Body of pancreas (tissue), 4 donors: ENCODE results near the gene INTS11. TPM values are rescaled to one million over a fixed set of nuclear protein-coding genes. Genes with fewer than 3 reads are reported as not detected.

Experiments used
- ATAC-seq: fragments of 150-250 bp; one replicate; pipeline ENCODE4 v1.9.1; 2016
- DNase-seq, 4 donors: peaks; one replicate each; pipeline ENCODE4 v3.0.0-alpha.2; 2019
- H3K27ac ChIP-seq, 4 donors: fragments of 200-600 bp; sonication (generic); 1 replicate in 3 of 4; 2 replicates in 1 of 4; pipeline versions ENCODE4 v1.5.1 to v1.6.1; 2016 to 2019; ENCODE audit warnings: mild to moderate bottlenecking in 1 of 4, mixed read lengths in 1 of 4, moderate library complexity in 1 of 4
- H3K27me3 ChIP-seq, 2 donors: fragments of 200-600 bp; sonication (generic); one replicate each; pipeline ENCODE4 v1.6.0; 2016; ENCODE audit warnings: mild to moderate bottlenecking in 1 of 2
- H3K36me3 ChIP-seq, 2 donors: fragments of 200-600 bp; sonication (generic); replicated peaks in 1 of 2; 2 replicates each; pipeline ENCODE4 v1.5.1; 2016; ENCODE audit warnings: low read depth in 2 of 2; ENCODE audit not compliant: insufficient read depth in 1 of 2
- H3K4me1 ChIP-seq: fragments of 200-600 bp; sonication (generic); one replicate; pipeline ENCODE4 v1.6.0; 2016
- H3K4me3 ChIP-seq, 2 donors: fragments of 200-600 bp; sonication (generic); 1 replicate in 1 of 2; 2 replicates in 1 of 2; pipeline ENCODE4 v1.5.1; 2016 to 2019
- H3K9me3 ChIP-seq, 3 donors: fragments of 200-600 bp; sonication (generic); 1 replicate in 2 of 3; 2 replicates in 1 of 3; pipeline ENCODE4 v1.5.1; 2016
- POLR2A ChIP-seq, 3 donors: fragments of 450-650 bp; IDR thresholded peaks; one replicate each; pipeline ENCODE4 v1.6.1; 2016; ENCODE audit warnings: antibody characterized with exemption in 3 of 3, mild to moderate bottlenecking in 2 of 3
- WGBS, 2 donors: methylation state at CpG; one replicate each; pipeline ENCODE4 v1.1.5; 2017; 5-methylcytosine and 5-hydroxymethylcytosine counted together
- intact Hi-C: fragments of 100-400 bp; cut with DNase I; formaldehyde crosslinking; loops from one replicate; pipeline ENCODE4 v1.15.1; 2023
- total RNA-seq, 2 donors: library from RNA; depleted of rRNA; stranded (reverse); fragments of >200 nt; gene quantifications; one replicate each; pipeline ENCODE4 v1.1.0, GENCODE V29; 2016
- TF ChIP-seq, protein P1 (sequence below), 7 experiments: fragments of 450-650 bp in 4 of 7; fragments of 200-600 bp in 3 of 7; sonication (generic) in 3 of 7; IDR thresholded peaks; one replicate each; pipeline ENCODE4 v1.5.1; 2016 to 2019; ENCODE audit warnings: antibody characterized with exemption in 7 of 7

INTS11 gene
- total RNA-seq, 2 donors from 2014 or later = 89.0 to 189 TPM

DNA sequence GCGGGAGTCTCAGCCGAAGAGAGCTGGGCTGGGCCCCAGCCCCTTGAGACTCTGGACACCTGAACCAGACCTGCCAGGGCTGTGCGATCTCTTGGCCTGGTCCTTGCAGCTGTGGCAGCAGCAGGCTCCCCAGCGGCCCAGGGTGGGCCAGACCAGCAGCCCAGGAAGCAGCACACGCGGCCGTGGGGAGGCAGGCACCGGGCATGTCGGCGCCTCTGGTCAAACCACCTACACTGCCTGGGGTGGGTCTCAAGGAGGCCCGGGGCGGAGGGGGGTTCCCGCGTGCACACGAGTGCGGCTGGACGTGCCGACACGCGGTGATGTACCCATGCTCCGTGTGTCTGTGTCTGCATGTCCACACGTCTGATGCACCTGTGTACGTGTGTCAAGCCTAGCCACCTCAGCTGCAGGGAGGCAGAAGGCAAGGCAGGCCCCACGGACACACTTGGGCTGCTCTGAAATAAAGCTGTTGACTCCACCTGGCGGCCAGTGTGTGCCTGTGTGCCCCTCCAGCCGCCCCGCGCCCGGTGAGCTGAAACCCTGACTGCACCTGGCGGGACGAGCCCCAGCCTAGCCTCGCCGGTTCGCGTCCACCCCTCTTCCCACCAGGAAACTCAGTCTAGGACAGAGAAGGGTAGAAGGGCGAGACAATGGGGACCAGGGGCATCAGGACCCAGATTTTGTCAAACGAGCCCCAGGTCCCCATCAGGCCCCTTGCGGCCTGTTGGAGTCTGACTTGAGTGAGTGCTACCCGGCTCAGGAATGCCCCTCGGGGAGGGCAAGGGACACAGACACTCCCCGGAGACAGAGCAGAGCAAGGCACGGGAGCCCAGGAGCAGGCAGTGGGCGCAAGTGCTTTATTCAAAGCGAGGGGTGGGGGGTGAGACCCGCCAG, 32.7 kb downstream of the INTS11 start:
- no peak overlapping the region for H3K27ac ChIP-seq
- H3K4me3 ChIP-seq = no peak overlapping the region
- WGBS, 2 donors = 38 to 43% methylated on average over 26 to 45 of the region's 45 CpGs
- intact Hi-C loops = loop anchor here (5.0 to 10.0 kb wide), 3 partner anchors 169 to 307 kb away; partner anchors contain the start of gene PERM1
- peaks cover 11% of the 10 kb centered on the region for H3K4me1 ChIP-seq
- H3K27me3 ChIP-seq = no peaks in the 10 kb centered on the region
- DNase-seq (peak; percentile 85 to 91 (median 88)), ATAC-seq (peak; percentile 81)
- TF ChIP-seq, protein P1, sequence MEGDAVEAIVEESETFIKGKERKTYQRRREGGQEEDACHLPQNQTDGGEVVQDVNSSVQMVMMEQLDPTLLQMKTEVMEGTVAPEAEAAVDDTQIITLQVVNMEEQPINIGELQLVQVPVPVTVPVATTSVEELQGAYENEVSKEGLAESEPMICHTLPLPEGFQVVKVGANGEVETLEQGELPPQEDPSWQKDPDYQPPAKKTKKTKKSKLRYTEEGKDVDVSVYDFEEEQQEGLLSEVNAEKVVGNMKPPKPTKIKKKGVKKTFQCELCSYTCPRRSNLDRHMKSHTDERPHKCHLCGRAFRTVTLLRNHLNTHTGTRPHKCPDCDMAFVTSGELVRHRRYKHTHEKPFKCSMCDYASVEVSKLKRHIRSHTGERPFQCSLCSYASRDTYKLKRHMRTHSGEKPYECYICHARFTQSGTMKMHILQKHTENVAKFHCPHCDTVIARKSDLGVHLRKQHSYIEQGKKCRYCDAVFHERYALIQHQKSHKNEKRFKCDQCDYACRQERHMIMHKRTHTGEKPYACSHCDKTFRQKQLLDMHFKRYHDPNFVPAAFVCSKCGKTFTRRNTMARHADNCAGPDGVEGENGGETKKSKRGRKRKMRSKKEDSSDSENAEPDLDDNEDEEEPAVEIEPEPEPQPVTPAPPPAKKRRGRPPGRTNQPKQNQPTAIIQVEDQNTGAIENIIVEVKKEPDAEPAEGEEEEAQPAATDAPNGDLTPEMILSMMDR (IDR thresholded peaks at IDR 0.05) = peak; percentile 61 to 89 (median 79)
- peak in 1 of 3 donors; percentile 13 for TF ChIP-seq POLR2A (IDR thresholded peaks at IDR 0.05)
- H3K9me3 ChIP-seq = no peaks in the 10 kb centered on the region
- no peaks in the 10 kb centered on the region for H3K36me3 ChIP-seq

DNA sequence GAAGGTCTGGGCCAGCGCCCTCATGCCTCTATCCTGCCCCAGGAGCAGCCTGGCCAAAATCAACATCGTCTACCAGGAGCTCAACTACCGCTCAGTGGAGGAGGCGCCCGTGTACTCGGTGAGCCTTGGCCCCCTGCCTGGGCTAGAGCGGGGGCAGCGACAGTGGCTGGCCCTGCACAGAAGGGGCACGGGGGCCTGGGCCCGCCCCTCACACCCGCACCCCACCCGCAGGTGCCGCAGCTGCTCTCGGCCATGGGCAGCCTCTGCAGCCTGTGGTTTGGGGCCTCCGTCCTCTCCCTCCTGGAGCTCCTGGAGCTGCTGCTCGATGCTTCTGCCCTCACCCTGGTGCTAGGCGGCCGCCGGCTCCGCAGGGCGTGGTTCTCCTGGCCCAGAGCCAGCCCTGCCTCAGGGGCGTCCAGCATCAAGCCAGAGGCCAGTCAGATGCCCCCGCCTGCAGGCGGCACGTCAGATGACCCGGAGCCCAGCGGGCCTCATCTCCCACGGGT, 33.4 kb downstream of the INTS11 start:
- Histone ChIP-seq H3K27ac (no peak overlapping the region), H3K36me3 (no peaks in the 10 kb centered on the region), H3K9me3 (no peaks in the 10 kb centered on the region), H3K4me3 (no peak overlapping the region), H3K27me3 (peaks cover 0 to 4% of the 10 kb centered on the region in 2 donors), H3K4me1 (peaks cover 11% of the 10 kb centered on the region)
- DNase-seq (peak in 1 of 4 donors; percentile 19), ATAC-seq (no peak)
- intact Hi-C loops = loop anchor here (5.0 to 10.0 kb wide), 3 partner anchors 169 to 306 kb away; partner anchors contain the start of gene PERM1
- WGBS, 2 donors = 40 to 45% methylated on average over 9 to 26 of the region's 28 CpGs
- TF ChIP-seq, protein P1 (IDR thresholded peaks at IDR 0.05) = no peak
- no peak for TF ChIP-seq POLR2A (IDR thresholded peaks at IDR 0.05)

DNA sequence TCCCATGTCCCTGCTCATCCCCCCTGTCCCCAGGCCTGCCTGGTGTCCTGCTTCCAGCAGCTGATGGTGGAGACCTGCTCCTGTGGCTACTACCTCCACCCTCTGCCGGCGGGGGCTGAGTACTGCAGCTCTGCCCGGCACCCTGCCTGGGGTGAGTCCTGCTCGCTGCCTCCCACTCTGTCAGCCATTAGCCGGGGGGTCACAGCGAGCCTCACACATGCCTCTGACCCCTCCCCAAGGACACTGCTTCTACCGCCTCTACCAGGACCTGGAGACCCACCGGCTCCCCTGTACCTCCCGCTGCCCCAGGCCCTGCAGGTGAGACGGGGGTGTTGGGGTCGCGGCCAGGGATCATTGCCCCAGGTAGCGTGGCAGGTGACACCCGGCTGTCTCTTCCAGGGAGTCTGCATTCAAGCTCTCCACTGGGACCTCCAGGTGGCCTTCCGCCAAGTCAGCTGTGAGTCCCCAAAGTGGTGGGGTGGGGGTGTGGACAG, 34.2 kb downstream of the INTS11 start:
- 42 to 61% methylated on average over 11 to 14 of the region's 15 CpGs for WGBS, 2 donors
- H3K9me3 ChIP-seq = no peaks in the 10 kb centered on the region
- intact Hi-C loops = loop anchor here (5.0 to 10.0 kb wide), 3 partner anchors 168 to 305 kb away; partner anchors contain the start of gene PERM1

DNA sequence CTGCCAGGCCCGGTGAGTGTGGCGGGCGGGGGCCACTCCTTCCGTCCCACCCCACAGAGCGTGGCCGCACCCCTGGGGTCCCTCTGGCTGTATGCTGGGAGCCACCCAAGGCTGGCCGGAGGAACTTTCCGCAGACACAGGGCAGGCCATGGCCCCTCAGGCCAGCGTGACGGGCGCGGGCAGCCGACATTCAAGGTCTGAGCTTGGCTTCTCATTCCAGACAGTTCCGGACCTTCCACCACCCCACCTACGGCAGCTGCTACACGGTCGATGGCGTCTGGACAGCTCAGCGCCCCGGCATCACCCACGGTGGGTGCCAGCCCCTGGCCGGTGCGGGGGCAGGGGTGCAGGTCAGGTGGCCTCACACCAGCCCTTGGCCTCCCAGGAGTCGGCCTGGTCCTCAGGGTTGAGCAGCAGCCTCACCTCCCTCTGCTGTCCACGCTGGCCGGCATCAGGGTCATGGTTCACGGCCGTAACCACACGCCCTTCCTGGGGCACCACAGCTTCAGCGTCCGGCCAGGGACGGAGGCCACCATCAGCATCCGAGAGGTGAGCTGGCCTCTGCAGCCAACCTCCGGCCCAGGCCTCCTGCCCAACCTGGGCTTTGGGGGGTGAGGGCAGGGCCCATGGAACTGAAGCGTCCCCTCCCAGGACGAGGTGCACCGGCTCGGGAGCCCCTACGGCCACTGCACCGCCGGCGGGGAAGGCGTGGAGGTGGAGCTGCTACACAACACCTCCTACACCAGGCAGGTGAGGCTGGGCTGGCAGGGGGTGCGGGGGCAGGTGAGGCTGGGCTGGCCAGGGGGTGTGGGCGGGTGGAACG, 37.0 kb downstream of the INTS11 start:
- no peak for TF ChIP-seq POLR2A (IDR thresholded peaks at IDR 0.05)
- TF ChIP-seq, protein P1 (IDR thresholded peaks at IDR 0.05) = no peak
- peaks cover 11% of the 10 kb centered on the region for H3K4me1 ChIP-seq
- ATAC-seq (no peak), DNase-seq (peak in 1 of 4 donors; percentile 10)
- no peaks in the 10 kb centered on the region for H3K36me3 ChIP-seq
- H3K4me3 ChIP-seq = no peak overlapping the region
- intact Hi-C loops = no loop called here
- H3K27me3 ChIP-seq = peaks cover 0 to 8% of the 10 kb centered on the region in 2 donors
- 39 to 65% methylated on average over 6 to 43 of the region's 46 CpGs for WGBS, 2 donors
- H3K9me3 ChIP-seq = no peaks in the 10 kb centered on the region
- no peak overlapping the region for H3K27ac ChIP-seq

More for the DNA sequence above, 34.2 kb downstream of the INTS11 start:
- ATAC-seq (peak; percentile 72), DNase-seq (peak; percentile 74 to 87 (median 82))
- Histone ChIP-seq H3K27me3 (peaks cover 0 to 8% of the 10 kb centered on the region in 2 donors), H3K4me1 (peaks cover 11% of the 10 kb centered on the region), H3K36me3 (no peaks in the 10 kb centered on the region), H3K4me3 (no peak overlapping the region), H3K27ac (no peak overlapping the region)
- TF ChIP-seq, protein P1 (IDR thresholded peaks at IDR 0.05) = peak; percentile 59 to 85 (median 71)
- no peak for TF ChIP-seq POLR2A (IDR thresholded peaks at IDR 0.05)
